WTC11 (cell line): ENCODE data around the gene PPP6C.

Source experiments
- CTCF ChIP-seq: fragments of 200-600 bp; IDR thresholded peaks from 2 replicates; pipeline ENCODE4 v1.8.0; 2022; ENCODE audit warnings: antibody characterized with exemption
- JUN ChIP-seq: sonication (generic); formaldehyde crosslinking; IDR thresholded peaks from 2 replicates; pipeline ENCODE4 v1.8.0; 2023; ENCODE audit warnings: mild to moderate bottlenecking, missing genetic modification reagents
- ZNF219 ChIP-seq: sonication (generic); formaldehyde crosslinking; IDR thresholded peaks from 2 replicates; pipeline ENCODE4 v1.8.0; 2023; ENCODE audit warnings: missing genetic modification reagents, mild to moderate bottlenecking, borderline replicate concordance
- TF ChIP-seq, protein P1 (sequence below): sonication (generic); formaldehyde crosslinking; IDR thresholded peaks from 2 replicates; pipeline ENCODE4 v1.8.0; 2022; ENCODE audit warnings: mild to moderate bottlenecking, missing genetic modification reagents

DNA sequence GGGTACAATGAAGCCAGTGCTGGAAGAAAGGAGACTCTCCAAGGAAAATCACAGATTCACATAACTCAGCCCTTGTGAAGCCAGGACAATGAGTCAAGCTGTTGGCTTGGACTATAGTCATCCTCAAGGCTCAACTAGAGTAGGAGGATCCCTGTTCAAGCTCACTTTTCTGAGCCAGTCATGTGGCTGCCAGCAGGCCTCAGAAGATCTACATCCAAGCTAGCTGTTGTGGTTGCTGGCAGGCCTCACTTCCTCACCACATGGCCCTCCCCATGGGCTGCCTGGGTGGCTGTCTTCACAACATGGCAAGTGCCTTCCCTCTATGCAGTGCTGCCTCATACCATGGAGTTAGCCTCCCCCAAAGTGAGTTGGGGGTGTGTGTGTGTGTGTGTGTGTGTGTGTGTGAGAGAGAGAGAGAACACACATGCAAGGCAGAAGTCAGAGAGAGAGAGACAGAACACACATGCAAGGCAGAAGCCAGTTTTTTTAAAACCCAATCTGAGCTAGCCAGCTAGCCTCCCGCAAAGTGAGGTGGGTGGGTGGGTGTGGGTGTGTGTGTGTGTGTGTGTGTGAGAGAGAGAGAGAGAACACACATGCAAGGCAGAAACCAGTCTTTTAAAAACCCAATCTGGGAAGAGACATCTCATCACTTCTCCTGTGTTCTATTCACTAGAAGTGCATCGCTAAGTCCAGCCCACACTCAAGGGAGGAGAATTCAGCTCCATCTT lies 63.4 kb downstream of the PPP6C start:
- TF ChIP-seq CTCF (no peak), ZNF219 (CRISPR knock-in tag) (no peak), JUN (CRISPR knock-in tag) (no peak)
- TF ChIP-seq, protein P1, sequence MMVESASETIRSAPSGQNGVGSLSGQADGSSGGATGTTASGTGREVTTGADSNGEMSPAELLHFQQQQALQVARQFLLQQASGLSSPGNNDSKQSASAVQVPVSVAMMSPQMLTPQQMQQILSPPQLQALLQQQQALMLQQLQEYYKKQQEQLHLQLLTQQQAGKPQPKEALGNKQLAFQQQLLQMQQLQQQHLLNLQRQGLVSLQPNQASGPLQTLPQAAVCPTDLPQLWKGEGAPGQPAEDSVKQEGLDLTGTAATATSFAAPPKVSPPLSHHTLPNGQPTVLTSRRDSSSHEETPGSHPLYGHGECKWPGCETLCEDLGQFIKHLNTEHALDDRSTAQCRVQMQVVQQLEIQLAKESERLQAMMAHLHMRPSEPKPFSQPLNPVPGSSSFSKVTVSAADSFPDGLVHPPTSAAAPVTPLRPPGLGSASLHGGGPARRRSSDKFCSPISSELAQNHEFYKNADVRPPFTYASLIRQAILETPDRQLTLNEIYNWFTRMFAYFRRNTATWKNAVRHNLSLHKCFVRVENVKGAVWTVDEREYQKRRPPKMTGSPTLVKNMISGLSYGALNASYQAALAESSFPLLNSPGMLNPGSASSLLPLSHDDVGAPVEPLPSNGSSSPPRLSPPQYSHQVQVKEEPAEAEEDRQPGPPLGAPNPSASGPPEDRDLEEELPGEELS (CRISPR knock-in tag) = no peak
